ENCODE results near the gene CDH4.

Gene CDH4

DNA sequence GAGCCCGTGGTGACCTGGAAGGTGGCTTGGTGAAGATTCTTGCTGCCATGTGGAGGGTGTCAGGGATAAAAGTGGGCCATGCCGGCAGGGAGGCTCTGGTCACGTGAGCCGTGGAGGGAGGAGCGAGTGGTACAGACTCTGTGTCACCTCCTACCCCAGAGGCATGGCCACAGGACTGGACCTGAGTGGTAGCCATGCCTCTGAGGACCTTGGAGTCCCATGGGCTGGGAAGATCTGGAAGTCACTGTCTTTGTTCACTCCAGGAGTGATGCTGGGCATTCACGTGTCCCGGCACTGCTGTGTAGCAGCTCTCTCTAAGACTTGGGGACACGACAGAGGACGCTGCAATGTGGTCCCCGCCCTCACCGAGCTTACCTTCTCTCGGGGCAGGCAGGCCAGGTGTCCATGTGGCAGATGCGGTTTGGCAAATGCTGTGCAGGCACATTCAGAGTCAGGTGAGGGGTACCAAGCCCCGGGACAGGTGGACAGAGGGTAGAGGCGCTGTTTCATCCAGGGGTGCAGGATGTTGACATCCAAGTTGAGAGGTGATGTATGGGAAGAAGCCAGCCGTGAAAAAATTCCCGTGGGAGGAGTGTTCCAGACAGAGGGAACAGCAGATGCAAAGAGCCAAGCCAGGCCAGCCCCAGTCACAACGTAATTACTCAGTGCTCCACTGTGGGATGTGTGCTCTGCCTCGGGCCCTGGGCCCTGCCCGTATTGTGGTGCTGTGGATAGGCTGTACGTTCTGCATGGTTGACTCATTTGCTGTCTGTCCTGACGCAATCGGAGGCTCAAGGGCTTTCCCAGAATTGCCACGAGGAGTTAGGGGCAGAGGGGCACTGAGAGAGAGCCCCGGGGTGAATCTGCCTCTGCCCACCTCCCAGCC lies 505.9 kb downstream of the CDH4 start:
- no peak for DNase-seq

DNA sequence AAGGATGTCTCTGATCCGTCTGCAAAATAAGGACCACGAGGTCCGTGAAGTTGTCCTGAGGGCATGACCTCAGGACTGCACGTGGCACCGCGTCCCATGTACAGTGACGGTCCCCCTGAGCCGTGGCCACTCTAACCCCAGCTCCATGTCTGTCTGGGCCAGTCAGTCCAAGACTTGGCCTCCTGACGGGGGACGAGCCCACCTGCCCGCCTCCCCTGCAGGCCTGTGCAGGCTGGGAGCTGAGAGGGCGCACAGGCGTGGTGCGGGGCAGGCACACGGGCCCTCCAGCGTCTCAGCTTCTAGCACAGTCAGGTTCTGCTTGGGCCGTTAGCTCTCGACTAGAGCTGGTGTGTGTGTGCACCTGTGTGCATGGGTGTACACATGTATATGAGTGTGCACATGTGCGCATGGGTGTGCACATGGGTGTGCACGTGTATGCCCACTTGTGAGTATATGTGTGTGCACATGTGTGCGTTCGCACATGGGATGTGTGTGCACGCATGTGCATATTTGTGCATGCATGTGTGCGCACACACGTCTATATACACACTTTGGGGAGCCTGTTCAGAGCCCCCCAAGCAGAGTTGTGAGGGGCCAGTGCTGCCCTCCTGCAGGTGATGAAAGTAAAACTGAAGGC lies 506.6 kb downstream of the CDH4 start:
- no peak for DNase-seq

DNA sequence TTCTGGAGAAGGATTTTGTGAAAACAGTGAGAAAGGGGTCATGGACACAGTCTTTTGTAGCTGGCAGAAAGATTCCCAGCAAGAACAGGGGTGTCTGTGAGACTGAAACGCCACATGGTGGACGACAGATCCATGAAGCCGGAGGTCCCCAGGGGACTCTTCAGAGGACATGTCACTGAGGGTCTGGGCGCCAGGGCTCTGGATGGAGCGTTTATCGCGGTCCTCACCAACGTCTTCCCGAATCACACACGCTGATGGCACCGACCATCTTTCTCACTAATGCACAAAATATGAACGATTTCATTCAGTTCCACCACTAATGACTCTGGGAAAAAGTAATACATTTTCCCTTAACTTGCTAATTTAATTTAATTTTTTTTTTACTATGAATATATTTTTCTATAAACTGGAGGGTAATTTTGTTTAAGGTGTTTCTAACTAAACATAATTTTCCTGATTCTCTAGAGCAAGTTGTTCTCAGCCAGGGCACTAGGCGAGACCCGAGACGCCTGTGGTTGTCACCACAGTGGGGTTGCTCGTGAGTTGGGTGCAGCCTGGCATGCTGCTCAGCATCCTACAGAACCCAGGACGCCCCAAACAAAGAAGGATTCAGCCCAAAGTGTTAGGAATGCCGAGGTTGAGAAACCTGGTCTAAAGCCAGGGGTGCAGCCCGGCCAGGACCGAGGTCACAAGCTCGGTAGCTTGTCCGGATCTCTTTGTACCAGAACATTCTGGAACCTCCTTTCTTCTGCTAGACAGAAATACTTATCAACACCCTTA lies 507.4 kb downstream of the CDH4 start:
- peak in 5 of 56 donors; percentile 17 to 56 (median 31) for DNase-seq

DNA sequence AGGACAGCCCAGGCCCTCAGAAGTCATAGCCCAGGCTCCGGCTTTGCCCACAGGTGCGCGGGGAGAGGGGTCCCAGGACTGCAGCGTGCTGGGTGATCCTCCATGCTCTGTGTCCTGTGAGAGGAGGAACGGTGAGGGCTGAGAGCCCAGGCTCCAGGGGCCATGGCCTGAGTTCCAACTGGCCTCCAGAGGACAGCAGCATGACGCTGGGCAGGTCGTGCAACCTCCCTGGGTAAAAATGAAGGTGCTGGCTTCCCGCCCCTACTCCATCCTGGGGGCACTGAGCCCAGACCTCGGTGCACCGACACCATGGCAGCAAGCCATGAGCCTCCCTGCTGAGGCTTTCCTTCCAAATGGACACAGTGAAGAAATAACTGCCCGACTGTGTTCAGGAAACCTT lies 508.3 kb downstream of the CDH4 start:
- peak in 24 of 56 donors; percentile 13 to 63 (median 28) for DNase-seq

DNA sequence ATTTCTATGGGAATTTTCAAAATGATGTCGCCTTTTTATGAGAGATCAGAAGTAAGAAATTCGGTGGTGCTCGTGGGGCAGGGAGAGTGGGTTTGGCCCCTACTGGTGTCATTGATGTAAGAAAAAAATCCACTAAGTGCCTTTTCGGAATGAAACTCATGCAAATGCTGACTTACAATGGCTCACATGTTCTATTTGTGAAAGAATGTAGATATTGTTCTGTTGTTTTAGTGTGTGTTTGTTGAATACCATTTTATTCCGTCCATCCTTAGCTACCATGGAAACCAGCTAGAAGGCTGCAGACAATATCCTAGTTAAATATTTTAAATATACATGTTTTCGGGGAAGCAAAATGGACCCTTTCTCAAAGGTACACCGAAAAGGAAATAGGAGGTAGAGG lies 508.7 kb downstream of the CDH4 start:
- no peak for DNase-seq

DNA sequence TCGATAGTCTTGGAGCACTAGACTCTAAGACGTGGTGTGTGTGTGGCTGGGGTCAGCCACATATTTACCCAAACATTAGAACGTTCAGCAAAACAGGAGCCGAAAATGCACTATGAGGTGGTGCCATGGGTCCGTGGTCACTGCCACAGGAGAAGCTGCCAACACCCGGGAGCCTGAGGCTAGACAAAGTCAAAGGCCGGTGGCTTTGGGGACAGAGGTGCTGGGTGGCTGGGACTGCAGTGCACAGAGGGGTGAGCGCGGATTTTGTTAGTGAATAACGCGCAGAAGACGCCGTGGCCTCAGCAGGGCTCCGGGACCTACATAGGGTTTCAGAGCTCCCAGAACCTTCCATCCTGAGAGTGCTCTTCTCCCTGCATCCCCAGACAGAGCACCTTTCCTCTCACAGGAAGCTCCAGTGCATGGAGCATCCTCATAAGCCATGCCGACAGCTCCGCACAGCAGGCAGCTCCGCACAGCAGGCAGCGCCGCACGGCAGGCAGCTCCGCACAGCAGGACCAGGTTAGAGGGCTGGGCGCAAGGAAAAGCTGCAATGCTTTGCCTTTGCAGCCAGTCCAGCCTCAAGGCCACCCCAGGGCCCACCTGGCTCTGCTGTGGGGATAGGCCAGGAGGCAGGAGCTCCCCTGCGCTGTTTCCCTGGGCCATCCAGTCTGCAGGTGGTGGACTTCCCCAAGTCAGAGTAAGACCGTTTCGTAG lies 509.5 kb downstream of the CDH4 start:
- no peak for DNase-seq

DNA sequence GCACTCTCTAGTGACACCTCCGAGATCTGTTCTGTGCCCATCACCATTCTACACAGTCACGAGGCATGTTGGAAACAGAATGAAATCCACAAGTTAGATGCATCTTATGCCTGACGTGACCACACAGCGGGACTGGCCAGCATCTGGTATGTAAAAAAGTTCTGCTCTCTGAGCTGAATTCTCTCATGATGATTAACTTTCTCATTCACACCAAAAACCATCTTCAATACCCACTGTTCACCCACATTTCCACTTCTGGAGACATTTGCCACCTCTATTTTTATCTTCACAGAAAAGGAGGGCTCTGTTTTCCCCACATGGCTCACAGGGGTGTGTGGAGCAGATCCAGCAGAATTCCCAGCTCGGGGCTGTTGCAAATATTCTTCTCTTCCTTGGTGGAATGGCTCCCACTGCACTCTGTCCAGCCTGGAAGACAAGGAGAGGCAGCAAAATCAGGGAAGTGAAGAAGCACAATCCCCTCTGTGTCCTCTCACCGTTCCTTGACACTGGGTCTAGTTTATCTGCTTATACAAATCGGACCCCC lies 510.2 kb downstream of the CDH4 start:
- DNase-seq = no peak

DNA sequence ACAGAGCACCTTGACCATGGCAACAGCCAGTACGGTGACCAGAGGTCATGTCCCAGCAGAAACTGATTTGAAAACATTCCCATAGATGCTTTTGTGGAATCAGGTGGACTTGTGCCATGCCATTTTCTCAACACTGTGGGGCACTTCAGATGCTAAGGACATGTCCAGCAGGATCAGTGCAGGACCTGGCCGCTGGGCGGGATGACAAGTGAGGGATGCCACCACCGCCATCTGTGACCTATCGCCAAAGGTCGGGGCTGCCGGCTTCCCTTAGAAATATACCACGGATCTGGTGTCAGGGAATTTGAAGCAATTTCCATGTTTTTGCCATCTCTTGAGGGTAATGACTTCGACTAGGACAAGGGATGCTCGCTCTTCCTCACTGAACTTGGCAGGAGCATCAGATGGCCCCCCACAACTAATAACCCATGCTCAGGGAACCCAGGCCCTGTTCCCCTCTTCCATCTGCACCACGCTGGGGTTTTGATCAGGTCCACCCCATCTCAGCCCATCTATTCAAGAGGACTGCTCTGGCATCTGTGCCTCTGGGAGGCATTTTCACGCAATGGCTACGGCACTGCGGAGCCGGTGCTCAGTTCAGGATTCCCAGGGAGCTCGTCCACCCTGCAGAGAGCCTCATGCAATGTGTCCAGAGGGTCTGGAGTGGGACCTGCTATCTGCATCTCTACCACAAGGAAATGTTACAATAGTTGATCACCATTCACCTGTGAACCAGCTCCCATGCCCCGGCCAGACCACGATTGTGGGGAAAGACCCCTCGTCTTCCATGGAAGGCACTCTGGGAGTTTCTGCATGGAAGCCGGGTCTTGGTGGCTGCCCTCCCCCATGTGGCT lies 511.1 kb downstream of the CDH4 start:
- no peak for DNase-seq

DNA sequence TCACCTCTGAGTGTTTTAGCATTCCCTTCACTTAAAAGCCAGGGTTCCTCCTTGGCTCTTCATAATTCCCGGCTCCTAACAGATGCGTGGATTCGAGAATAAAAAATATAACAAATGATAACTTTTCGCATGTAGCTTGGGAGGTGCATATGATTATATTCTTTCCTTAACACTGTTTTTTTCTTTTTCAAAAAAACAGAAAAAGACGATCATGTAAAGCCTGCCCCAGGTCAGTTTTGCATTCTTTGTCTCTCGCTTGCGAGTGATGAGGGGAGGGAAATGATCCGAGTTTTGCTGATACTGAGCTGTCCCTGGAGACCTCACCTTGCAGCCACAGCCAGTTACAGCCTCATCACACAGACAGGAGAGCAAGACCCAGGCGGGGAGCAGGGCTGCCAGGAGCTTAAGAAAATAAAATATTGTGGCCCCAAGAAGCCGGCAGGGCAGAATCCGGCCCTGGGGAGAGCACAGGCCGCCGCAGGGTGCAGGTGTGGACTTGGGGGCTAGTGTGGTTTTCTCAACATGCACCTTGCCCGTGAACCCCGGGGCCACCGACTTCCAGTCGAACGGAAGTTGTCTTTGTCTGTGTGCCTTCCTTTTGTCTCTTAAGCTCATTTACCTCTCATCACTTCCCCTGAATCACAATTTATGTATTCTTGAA lies 511.8 kb downstream of the CDH4 start:
- DNase-seq = no peak

DNA sequence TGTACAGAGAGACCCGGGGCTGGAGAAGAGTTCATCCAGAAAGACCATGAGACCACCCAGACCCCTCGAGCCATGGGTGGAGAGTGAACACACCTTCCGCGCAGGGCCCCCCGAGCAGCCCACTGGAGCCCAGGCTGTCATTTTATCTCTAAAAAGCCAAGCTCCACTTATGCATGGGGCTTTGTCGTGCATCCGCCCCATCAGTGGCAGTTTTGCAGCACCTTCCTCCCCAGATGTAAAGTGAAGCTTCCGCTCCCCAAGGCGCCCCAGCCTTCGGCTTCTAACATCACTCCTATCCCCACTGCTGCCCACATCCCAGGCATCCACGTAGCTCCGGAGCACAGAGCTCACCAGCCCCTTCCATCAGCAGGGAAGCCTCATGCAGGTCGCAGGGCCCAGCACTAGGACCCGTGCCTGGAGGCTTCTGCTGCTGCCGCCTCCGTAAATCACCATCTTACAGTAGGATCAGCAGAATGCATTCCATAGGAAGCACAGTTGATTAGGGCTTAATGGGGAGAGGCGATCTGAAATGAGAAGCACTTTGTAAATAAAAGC lies 512.5 kb downstream of the CDH4 start:
- no peak for DNase-seq

DNA sequence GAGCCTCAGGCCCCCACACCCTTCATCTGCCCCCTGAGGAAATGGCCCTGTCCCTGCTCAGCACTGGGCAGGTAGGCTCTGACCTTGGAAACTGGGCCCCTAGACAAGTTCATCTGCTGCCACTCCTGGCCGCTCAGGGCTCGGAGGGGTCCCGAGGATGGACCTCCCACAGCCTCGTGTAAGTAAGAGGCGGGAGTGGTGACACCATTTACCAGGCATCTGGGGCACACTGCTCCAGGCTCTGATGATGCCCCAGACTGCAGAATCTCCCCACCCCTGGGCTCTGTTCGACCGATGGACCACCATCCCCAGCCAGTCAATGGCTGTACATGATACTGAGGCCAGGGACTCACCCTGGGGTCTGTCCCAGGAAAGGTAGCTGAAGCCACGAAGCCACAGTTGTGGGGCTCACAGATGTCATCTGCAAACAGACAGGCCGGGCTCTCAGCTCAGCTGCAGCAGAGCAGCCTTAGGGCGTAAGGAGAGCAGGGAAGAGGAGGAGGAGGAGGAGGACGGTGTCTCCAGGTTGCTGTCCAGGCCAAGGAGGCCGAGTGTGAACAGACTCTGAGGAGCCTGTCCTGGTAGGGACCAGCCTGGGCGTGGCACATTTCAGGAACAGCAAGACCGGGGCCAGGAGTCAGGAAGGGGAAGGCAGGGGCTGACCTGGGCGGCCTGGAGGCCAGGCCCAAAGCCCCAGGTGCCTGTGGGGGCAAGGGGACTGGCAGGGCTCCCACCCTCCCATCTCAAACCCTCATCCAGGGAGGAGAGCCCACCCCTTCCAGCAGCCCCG lies 513.2 kb downstream of the CDH4 start:
- no peak for DNase-seq

DNA sequence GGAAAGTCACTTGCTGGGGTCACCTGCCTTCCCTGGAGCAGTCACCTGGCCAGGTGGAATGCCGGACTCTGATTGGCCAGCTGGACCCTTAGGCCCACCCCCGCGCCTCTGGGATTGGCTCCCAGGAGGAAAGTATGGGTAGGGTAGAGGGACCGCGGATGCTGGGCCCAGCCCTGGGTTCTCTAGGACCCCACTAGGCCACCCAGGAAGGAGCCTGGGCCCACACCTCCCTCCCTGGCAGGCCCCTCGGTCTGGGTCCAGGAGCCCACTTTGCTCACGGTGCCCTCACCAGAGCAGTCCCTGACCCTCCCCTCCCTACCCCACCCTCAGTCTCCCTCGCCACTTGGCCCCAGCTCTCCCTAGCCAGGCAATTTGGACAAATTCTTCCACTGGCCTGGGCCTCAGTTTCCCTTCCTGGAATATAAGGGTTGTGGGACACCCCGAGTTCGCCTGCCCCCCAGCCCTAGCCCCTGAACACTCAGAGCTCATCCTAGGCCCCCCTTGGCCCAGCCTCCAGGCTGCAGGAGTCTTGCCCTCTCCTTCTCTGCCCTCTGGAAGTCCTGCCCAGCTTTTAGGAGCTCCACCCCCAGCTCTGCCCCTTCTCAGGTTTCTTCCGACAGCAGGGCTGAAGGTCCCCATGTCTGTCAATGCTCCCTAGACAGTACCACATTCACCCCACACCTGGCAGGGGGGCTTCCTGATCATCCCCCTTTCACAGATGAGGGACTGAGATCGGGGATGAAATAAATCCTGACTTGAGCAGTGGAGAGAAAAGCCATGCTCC lies 514.0 kb downstream of the CDH4 start:
- no peak for DNase-seq

DNA sequence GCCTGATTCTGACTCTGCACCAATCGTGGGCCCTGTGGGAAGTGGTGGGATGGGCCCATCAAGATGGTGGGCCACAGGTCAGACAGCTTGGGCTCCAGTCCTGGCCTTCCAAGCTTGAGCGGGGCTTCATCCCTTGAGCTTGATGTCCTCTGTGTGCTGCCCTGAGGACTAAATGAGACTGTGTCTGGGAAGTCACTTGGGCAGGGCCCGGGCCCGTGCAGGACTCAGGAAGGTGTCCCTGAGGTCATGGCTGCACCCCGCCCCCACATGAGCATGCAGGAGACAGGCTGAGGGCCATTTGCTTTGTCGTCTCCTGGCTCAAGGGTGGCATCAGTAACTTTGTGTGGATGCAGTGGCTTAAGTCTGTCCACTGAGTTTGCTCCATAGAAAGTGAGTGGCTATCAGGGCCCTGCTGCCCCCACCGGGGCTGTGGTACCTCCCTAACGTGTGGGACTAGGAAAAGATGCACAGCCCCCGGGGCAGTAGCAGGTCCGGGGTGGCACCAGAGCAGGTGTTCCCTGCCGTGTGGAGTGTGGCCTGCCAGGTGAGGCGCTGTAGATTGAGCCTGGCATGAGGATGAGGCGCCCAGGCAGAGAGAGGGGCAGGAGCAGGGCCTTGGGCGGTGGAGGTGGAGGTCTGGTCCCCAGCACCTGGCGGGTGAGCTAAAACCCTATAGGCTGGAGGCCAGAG lies 515.0 kb downstream of the CDH4 start:
- DNase-seq = no peak

DNA sequence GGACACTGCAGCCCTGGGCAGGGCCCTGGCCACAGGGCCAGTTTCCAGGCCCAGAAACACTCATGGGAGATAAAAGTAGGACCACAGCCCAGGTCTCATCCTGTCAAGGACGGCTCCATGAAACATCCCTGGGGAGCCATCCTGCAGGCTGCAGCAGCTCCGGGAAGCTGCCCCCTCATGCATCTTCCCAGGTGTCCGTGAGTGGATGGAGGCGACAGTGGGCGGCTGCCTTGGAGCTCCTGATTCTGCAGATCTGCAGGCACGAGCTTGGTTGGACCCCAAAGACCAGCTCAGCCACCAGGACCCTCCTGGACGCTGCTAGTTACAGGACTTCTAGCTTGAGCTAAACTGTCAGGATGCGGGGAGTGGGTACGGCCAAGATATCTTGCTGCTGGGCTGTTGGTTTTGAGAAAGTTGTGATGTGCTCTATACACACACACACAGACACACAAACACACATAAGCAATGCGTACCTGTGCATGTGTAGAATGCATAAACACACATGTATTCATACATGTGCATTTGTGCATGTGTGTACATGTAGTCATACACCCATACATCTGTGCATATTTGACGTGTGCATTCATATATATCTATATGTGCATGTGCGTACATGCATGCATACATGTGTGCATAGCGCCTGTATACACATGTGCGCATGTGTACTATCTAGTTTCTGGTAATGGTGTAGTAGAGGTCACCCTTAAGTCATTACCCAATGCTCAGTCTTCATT lies 515.9 kb downstream of the CDH4 start:
- no peak for DNase-seq

DNA sequence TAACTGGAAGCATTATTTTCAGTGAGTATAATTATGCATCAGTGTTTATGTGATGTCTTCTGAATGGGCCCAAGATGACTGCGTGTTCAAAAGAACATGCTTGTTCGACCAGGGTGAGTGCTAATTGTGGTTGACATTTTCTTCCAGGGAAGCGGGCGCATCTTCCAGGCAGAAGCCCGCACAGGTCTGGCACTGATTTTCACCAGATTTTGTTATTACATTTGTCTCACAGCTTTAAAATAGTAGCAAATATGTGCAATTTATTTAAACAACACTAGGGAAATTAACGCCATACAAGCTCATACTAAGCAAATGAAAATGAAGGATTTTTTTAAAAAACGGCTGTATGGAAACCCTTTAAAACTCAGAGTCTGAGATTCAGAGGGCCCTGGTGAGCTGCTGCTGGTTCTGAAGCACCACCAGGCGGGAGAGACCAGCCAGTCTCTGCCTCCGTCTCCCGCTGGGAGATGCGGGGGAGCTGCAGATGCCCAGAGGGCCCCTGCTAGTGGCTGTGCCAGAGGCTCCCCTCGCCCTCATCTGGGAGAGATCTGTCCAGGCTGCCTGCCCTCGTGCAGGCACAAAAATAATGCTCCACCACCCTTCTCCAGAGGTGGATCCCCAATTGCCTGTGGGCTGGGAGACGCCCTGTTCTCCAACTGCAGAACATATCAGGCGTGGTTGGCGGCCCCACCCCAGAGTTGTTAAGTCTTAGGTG lies 516.7 kb downstream of the CDH4 start:
- no peak for DNase-seq
